Colonic mucosa (tissue), 4 donors: ENCODE results near the gene MTAP. TPM values are rescaled to one million over a fixed set of nuclear protein-coding genes. Genes with fewer than 3 reads are reported as not detected.

Source experiments
- DNase-seq: peaks from one replicate; pipeline ENCODE4 v3.0.0-alpha.2; 2020
- H3K27ac ChIP-seq: fragments of 200-600 bp; one replicate; pipeline ENCODE4 v1.8.0; 2021
- H3K27me3 ChIP-seq: fragments of 200-600 bp; one replicate; pipeline ENCODE4 v1.8.0; 2021
- H3K36me3 ChIP-seq: fragments of 200-600 bp; one replicate; pipeline ENCODE4 v1.8.0; 2021
- H3K4me1 ChIP-seq: fragments of 200-600 bp; one replicate; pipeline ENCODE4 v1.8.0; 2021; ENCODE audit warnings: mild to moderate bottlenecking
- H3K4me3 ChIP-seq: fragments of 200-600 bp; one replicate; pipeline ENCODE4 v1.8.0; 2021
- H3K9ac ChIP-seq, 2 donors: one replicate each; pipeline ENCODE4 v1.7.0; 2013; ENCODE audit warnings: control low read depth in 2 of 2, low read depth in 2 of 2, low read length in 2 of 2
- H3K9me3 ChIP-seq: fragments of 200-600 bp; one replicate; pipeline ENCODE4 v1.8.0; 2021
- intact Hi-C: fragments of 100-400 bp; cut with DNase I; formaldehyde crosslinking; loops from one replicate; pipeline ENCODE4 v1.14.1; 2022
- total RNA-seq, 2 donors: library from RNA; stranded (reverse); fragmentation: NEBNext Ultra II Directional in 1 of 2; extraction: Animal tissue kit (Norgen Biotek cat#: 25700) in 1 of 2; gene quantifications; one replicate each; pipeline ENCODE4 v1.2.1, GENCODE V29; 2021
- TF ChIP-seq, protein P1 (sequence below): fragments of 200-600 bp; IDR thresholded peaks from one replicate; pipeline ENCODE4 v1.8.0; 2022; ENCODE audit warnings: antibody characterized with exemption, mild to moderate bottlenecking
- donor health status: healthy.
- donor health status: DM: no; HTN: no; CAD: no.
- donor health status: DM: no; HTN: no; CAD: no.

Gene MTAP
- total RNA-seq, 2 donors from 2014 or later, result 22.0 to 24.4 TPM

GRCh38 chr9:21866302-21866701, 63.9 kb downstream of the MTAP start:
- Histone ChIP-seq H3K4me1 (no peaks in the 10 kb centered on the region), H3K9ac (no peak overlapping the region), H3K27ac (no peak overlapping the region), H3K4me3 (no peak overlapping the region), H3K9me3 (no peaks in the 10 kb centered on the region), H3K27me3 (no peaks in the 10 kb centered on the region), H3K36me3 (no peaks in the 10 kb centered on the region)
- no peak for DNase-seq
- TF ChIP-seq, protein P1, sequence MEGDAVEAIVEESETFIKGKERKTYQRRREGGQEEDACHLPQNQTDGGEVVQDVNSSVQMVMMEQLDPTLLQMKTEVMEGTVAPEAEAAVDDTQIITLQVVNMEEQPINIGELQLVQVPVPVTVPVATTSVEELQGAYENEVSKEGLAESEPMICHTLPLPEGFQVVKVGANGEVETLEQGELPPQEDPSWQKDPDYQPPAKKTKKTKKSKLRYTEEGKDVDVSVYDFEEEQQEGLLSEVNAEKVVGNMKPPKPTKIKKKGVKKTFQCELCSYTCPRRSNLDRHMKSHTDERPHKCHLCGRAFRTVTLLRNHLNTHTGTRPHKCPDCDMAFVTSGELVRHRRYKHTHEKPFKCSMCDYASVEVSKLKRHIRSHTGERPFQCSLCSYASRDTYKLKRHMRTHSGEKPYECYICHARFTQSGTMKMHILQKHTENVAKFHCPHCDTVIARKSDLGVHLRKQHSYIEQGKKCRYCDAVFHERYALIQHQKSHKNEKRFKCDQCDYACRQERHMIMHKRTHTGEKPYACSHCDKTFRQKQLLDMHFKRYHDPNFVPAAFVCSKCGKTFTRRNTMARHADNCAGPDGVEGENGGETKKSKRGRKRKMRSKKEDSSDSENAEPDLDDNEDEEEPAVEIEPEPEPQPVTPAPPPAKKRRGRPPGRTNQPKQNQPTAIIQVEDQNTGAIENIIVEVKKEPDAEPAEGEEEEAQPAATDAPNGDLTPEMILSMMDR, result no peak
- intact Hi-C loops, result no loop called here

DNA sequence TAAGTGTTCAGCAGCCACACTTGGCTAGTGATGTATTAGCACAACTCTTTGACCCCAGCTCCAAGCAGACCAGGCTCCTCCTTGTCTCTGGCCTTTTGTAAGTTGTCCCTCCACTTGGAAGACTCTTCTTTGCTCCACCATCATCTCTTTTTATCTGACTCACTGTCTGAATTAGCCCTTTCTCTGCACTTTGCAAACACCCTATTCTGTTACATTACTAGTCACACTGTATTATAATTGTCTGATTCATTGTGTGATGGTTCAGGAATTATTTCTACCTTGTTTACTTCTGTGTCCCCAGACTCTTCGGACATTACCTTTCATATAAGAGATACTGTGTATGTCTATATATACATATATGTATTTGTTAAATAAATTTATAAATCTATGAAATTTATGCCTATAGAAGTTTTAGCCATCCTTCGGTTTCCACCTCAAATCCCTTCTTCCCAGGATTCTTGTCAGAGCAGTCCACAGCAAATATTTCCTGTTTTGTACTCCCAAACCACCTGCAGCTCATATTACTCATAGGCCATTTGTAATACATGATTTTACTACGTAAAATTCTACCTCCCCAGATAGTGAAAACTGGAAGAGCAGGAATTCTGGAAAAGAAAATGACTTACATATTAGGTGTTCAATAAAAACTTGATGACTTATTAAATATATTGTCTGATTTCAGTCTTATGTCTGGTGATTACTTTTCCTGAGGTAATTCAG, 69.0 kb downstream of the MTAP start:
- TF ChIP-seq, protein P1, result no peak
- Histone ChIP-seq H3K27me3 (no peaks in the 10 kb centered on the region), H3K9ac (no peak overlapping the region), H3K36me3 (no peaks in the 10 kb centered on the region), H3K4me1 (no peaks in the 10 kb centered on the region), H3K9me3 (no peaks in the 10 kb centered on the region), H3K27ac (no peak overlapping the region), H3K4me3 (no peak overlapping the region)
- intact Hi-C loops, result no loop called here
- no peak for DNase-seq

- TF ChIP-seq, protein P1, result no peak
- no peak overlapping the region for H3K27ac ChIP-seq
- no peaks in the 10 kb centered on the region for H3K9me3 ChIP-seq
- no peaks in the 10 kb centered on the region for H3K4me1 ChIP-seq
- H3K36me3 ChIP-seq, result no peaks in the 10 kb centered on the region
- intact Hi-C loops, result no loop called here
- no peak for DNase-seq
- no peak overlapping the region for H3K4me3 ChIP-seq
- no peak overlapping the region for H3K9ac ChIP-seq
- no peaks in the 10 kb centered on the region for H3K27me3 ChIP-seq
Observed at GRCh38 chr9:21872696-21873095, 70.3 kb downstream of the MTAP start.

GRCh38 chr9:21873540-21874221, 71.2 kb downstream of the MTAP start:
- H3K36me3 ChIP-seq, result no peaks in the 10 kb centered on the region
- H3K9me3 ChIP-seq, result no peaks in the 10 kb centered on the region
- no peaks in the 10 kb centered on the region for H3K27me3 ChIP-seq
- DNase-seq, result no peak
- intact Hi-C loops, result no loop called here
- H3K4me3 ChIP-seq, result no peak overlapping the region
- H3K27ac ChIP-seq, result no peak overlapping the region
- H3K9ac ChIP-seq, result no peak overlapping the region
- TF ChIP-seq, protein P1, result no peak
- H3K4me1 ChIP-seq, result no peaks in the 10 kb centered on the region

- intact Hi-C loops, result no loop called here
- H3K27me3 ChIP-seq, result no peaks in the 10 kb centered on the region
- no peaks in the 10 kb centered on the region for H3K4me1 ChIP-seq
- TF ChIP-seq, protein P1, result no peak
- H3K9ac ChIP-seq, result no peak overlapping the region
- DNase-seq, result no peak
- H3K4me3 ChIP-seq, result no peak overlapping the region
- H3K36me3 ChIP-seq, result no peaks in the 10 kb centered on the region
- H3K9me3 ChIP-seq, result no peaks in the 10 kb centered on the region
- no peak overlapping the region for H3K27ac ChIP-seq
Observed at GRCh38 chr9:21875893-21876292, 73.5 kb downstream of the MTAP start.
